ENCODE data around the gene TMEM212.
"Not testable (repeated sequence)": the region's sequence is repeated elsewhere in the genome, so short reads cannot be mapped to it uniquely, and the experiment has no call there.

The TMEM212 gene

GRCh38 chr3:171835613-171836012 lies 7.5 kb upstream of the TMEM212 start:
- DNase-seq, result no peak

- DNase-seq, result no peak
These were observed 6.3 kb upstream of the TMEM212 start for GRCh38 chr3:171836855-171837254.

GRCh38 chr3:171837698-171838097 lies 5.5 kb upstream of the TMEM212 start:
- DNase-seq, result no peak

GRCh38 chr3:171838218-171838720 lies 4.9 kb upstream of the TMEM212 start:
- DNase-seq, result no peak

- no peak for DNase-seq
These were observed 3.9 kb upstream of the TMEM212 start for GRCh38 chr3:171839270-171839669.

- no peak for DNase-seq
These were observed 2.7 kb upstream of the TMEM212 start for GRCh38 chr3:171840445-171840810.

GRCh38 chr3:171840811-171841619 lies 2.1 kb upstream of the TMEM212 start:
- no peak for DNase-seq

GRCh38 chr3:171841620-171842000 lies 1.5 kb upstream of the TMEM212 start:
- no peak for DNase-seq

GRCh38 chr3:171844873-171845272 lies 1.7 kb downstream of the TMEM212 start:
- DNase-seq, result no peak

GRCh38 chr3:171845481-171846284 lies 2.5 kb downstream of the TMEM212 start:
- DNase-seq, result no peak

- DNase-seq, result peak; percentile 83
These were observed 3.4 kb downstream of the TMEM212 start for GRCh38 chr3:171846597-171846996.

GRCh38 chr3:171847133-171847532 lies 4.0 kb downstream of the TMEM212 start:
- no peak for DNase-seq

- no peak for DNase-seq
These were observed 4.6 kb downstream of the TMEM212 start for GRCh38 chr3:171847595-171848259.

- no peak for DNase-seq
These were observed 6.6 kb downstream of the TMEM212 start for GRCh38 chr3:171849617-171850319.

GRCh38 chr3:171850320-171850959 lies 7.3 kb downstream of the TMEM212 start:
- DNase-seq, result no peak

GRCh38 chr3:171850960-171851659 lies 8.0 kb downstream of the TMEM212 start:
- no peak for DNase-seq

GRCh38 chr3:171851660-171852058 lies 8.5 kb downstream of the TMEM212 start:
- DNase-seq, result no peak

- no peak for DNase-seq
These were observed 11.6 kb downstream of the TMEM212 start for GRCh38 chr3:171854649-171855305.

- not testable (repeated sequence) for DNase-seq
These were observed 15.6 kb downstream of the TMEM212 start for GRCh38 chr3:171858770-171859169.

- DNase-seq, result no peak
These were observed 17.8 kb downstream of the TMEM212 start for GRCh38 chr3:171860830-171861535.

Data from activated CD4-positive, alpha-beta T cell treated with anti-CD3 and anti-CD28 coated beads, Interleukin-2, Interleukin-6, amounts not matched to agents 100 ng/mL and 50 ng/mL, durations not matched to agents 16 hours and 8 hours (primary cell).